Hippocampal formation (tissue), 2 donors: ENCODE measurements around the gene EFNA1.

Source experiments
- DNase-seq, 2 donors: peaks; one replicate each; lab custom pipeline; 2025; lab: John Stamatoyannopoulos, UW

The EFNA1 gene

DNA sequence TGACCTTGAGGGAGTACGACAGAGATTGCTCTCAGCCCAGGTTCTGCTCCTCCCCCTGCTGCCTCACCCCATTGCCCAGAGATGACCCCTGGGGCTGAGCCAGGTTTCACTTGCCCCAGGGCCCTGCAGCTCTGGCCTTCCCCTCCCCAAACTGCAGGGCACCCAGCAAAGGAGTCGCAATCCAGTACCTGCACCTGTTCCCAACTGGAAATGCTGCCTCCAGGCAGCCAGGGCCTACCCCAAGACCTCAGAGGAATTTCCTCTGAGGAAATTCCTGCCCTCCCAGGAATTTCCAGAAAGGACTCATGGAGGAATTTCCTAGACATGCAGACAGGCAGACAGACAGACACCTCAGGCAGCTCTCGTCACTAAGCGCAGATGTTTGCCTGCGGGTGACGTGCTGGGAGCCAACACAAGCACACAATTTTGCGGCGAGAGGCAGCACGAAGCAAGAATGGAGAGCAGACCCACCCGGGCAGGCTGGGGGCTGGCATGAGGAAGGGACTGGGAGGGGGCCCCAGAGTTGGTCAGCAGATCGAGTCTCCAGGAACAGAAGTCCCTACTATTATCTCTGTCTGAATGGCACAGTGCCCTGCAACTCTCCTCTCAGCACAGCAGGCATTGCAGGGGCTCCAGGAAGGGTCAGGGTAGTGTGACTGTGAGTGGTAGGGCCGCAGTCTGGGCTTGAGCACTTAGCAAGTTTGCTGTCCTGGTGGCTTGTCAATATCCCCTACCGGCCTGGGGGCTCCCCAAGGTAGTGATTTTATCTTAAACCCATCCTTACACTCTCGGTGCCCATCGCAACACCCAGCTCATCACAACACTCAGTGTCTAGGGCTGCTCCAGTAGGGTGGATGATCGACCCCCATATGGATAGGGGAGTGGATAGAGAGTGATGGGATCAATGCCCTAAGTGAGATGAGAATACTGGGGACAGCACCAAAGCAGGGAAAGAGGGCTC, 2.9 kb upstream of the EFNA1 start:
- no peak for DNase-seq

DNA sequence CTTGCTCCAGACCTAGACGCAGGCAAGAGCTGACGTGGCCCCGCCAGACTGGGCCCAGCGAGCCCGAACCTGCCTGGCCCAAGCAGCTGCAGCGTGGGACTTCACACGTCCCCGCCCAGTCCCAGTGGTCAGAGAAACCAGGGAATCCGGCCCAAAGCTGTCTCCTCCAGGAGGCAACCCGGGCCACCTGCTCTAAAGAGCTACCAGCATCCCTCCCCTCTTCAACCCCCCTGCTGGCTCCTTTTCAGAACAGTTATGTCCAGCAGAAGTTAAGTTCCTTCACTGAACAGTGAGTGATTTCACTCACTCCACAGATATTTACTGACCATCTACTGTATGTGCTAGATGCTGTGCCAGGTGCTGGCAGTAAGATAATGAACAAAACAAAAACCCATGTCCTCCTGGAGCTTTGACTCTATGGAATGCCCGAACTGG, 2.1 kb upstream of the EFNA1 start:
- no peak for DNase-seq

DNA sequence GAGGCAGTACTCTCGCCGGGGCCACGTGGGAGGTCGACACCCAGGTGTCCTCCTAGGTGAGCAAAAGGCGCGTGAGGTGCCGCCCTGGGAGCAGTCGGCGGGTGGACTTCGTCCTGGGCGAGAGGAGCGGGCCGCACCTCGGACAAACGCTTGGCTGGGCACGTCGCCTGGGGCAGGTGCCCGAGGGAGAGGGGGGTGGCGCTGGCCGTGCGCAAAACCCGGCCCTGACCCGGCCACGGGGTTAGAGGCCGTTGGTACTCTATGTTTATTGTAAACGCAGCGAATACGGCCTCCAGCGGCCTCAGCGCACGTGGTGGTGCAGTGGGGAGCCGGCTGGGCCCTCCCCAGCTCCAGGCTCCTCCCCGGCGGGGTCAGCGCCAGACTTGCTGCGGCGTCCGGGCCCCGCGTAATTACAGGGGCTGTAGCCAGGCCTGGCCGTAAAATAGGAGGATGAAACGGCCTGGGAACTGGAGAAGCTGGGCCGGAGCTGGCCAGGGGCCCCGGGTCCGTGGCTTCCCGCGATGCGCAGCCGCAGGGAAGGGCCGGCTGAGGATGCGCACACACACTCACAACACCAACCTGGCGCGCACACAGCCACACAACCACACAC, 1.6 kb upstream of the EFNA1 start:
- DNase-seq, result peak; percentile 68 to 79

DNA sequence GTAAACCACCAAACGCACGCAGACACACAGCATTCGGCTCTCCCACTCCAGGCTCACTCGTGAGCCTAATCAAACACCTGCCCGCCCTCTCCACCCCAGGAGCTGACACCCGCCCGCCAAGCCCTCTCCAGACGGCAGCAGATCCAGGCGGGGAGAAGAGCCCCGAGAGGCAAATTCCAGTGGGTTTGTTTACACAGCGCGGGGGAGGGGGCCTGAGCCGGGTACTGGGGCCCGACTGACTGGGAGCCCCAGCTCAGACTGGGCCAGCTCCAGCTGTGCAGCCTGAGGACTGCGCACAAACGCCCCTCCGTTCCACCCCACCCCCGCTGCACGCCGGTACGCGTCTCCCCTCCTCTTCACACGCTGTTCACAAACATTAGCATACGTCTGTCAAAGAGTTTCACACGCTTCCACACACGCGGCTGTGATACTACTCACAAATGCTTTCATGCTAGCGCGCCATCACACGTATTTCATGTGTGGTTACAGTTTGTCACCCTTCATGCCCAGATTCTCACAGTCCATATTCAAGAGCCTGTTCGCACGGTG, 1.0 kb upstream of the EFNA1 start:
- DNase-seq, result peak; percentile 62 to 78

DNA sequence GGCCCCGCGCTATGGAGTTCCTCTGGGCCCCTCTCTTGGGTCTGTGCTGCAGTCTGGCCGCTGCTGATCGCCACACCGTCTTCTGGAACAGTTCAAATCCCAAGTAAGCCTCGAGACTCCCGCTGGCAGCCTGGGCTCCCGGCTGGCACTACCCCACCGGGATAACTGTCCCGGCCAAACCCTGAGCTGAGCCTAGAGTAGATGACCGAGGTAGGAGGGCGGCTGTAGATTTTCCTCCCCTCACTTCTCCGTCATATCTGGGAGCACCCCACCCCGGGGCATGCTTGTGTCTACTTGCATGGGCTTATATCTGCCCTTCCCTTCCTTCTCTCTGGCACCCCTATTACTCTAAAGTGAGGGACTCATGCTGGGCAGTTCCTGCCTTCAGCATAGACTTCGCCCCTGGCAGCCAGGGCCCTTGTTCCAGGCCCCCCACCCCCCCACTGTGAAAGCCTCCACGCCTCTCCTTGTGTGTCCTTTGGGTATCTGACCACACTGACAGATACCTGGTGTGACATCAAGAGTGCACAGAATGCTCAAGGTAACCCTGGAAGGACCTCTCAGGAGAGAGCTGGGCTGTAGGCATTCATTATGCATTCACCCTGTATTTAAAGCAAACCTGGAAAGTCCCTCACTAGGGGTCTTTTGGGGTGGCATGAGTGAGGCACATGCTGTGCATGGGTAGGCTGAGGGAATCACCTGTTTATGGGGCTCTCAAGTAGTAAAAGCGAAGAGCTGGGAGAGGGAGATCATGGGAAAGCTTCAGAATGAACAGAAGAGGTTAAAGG, 485 bp downstream of the EFNA1 start:
- no peak for DNase-seq

DNA sequence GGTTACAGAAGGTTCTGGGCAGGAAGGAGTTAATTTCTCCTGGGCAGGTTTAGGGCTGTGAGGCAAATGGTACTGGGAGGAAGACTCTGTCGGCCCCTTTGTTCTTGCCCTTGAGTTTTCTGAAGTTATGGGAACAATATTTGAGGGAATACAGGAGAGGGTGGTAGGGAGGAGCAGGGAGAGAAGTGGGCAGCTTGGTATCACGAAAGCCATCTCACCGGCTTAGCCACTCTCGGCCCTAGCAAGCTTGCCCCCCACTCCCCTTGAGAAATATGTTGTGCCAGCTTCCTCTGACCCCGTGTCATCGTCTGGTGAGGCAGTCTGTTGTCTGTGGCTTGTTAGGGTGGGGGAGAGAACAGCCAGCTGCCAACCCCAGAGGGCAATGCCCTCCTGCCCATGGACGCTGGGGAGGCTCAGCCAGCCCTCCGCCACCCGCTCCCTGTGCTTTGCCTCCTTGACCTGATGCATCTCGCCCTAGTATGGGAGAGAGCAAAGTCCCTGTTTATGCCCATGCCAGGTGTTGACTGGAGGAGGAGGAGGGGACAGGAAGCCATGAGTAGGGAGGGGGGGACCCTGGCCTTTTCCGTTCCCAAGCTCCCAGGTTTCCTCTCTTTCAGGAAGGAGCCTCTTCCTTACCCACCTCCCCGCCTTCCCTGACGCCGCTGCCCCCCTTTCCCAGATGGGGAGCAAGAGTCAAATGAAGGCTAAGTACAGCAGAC, 1.2 kb downstream of the EFNA1 start:
- DNase-seq, result peak; percentile 23 to 31

DNA sequence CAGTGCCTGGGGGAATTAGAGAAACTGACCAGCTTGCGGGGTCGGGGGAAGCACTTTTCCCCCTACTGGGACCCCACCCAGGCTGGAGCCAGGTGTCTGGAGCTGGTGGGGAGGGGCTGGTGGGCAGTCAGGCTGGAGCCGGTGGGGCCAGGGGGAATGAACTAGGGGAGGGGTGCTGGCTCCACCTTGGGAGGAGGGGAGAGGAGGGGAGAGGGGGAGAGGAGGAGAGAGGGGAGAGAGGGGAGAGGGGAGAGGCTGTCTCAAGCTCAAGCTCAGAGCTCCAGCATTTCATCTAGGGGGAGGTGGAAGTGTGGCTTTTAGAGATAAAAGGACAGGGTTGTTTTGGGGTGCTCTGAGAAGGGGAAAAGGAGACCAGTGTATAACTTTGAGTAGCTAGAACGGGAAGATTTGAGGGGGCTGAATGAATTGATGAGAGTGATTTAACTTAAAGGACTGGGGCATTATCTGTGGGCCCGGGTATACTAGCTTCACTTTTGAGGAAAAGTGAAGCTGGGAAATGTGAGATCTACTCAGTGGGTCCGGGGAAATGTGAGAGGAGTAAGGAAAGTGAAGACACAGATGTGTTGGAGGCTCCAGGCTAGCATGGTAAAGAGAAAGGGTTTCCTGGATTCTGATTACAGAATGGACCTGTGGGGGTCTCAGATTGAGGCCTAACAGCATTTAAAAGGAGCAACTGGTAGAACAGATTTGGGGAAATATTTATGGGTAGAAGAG, 2.8 kb downstream of the EFNA1 start:
- DNase-seq, result no peak

DNA sequence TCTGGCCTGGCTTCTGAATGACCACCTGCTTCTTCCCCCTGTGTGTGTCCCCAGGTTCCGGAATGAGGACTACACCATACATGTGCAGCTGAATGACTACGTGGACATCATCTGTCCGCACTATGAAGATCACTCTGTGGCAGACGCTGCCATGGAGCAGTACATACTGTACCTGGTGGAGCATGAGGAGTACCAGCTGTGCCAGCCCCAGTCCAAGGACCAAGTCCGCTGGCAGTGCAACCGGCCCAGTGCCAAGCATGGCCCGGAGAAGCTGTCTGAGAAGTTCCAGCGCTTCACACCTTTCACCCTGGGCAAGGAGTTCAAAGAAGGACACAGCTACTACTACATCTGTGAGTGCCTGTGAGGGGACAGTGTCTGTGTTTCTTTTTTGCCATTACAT, 3.6 kb downstream of the EFNA1 start:
- DNase-seq, result no peak

DNA sequence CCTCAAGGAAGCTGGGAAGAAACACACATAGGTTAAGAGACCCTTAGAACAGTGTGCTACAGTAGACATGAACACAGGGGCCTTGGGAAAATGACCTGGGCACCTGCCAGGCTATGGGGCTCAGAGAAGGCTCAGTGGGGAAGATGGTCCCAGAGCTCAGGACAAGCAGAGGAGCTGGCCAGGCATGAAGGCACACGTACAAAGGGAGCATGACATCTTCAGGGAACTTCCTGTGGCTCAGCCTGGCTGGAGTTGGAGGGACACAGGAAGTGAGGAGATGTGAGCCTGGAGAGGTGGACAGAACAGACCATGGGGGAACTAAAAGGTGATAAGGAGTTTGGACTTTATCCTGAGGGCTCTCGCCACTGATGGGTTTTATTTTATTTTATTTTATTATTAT, 4.2 kb downstream of the EFNA1 start:
- DNase-seq, result no peak

DNA sequence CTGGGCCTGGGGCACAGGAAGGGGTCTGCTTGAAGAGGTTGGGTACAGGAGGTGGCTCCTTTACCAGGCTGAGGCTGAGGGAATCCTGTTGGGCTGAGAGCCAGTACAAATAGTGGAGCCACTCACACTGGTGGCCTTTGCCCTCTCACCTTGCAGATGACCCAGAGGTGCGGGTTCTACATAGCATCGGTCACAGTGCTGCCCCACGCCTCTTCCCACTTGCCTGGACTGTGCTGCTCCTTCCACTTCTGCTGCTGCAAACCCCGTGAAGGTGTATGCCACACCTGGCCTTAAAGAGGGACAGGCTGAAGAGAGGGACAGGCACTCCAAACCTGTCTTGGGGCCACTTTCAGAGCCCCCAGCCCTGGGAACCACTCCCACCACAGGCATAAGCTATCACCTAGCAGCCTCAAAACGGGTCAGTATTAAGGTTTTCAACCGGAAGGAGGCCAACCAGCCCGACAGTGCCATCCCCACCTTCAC, 6.2 kb downstream of the EFNA1 start:
- no peak for DNase-seq

DNA sequence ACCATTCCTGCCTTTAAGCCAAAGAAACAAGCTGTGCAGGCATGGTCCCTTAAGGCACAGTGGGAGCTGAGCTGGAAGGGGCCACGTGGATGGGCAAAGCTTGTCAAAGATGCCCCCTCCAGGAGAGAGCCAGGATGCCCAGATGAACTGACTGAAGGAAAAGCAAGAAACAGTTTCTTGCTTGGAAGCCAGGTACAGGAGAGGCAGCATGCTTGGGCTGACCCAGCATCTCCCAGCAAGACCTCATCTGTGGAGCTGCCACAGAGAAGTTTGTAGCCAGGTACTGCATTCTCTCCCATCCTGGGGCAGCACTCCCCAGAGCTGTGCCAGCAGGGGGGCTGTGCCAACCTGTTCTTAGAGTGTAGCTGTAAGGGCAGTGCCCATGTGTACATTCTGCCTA, 6.6 kb downstream of the EFNA1 start:
- DNase-seq, result no peak

DNA sequence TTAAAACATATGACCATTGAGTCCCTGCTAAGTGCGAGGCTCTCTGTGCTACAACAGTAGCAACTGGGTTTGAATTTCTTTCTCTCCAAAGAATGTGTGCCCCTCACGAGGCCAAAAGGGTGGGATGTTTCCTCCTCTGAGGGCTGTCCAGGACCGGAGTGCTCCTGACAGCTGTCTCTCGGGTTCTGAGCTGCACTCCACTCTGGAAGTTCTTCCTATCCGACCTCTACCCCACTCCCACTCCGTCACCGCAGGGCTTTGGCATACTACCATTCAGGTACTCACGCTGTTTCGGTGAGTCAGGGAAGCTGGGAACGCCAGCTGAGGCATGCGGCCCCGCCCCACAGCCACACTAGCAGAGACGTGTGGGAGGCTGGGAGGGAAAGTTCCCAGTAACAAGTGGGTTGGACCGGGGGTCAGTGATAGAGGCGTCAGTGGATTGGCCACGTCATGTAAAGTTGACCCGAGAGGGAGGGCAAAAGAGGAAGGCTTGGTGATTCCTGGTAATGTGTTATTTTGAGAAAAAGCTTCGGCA, 7.3 kb downstream of the EFNA1 start:
- peak; percentile 28 to 31 for DNase-seq

DNA sequence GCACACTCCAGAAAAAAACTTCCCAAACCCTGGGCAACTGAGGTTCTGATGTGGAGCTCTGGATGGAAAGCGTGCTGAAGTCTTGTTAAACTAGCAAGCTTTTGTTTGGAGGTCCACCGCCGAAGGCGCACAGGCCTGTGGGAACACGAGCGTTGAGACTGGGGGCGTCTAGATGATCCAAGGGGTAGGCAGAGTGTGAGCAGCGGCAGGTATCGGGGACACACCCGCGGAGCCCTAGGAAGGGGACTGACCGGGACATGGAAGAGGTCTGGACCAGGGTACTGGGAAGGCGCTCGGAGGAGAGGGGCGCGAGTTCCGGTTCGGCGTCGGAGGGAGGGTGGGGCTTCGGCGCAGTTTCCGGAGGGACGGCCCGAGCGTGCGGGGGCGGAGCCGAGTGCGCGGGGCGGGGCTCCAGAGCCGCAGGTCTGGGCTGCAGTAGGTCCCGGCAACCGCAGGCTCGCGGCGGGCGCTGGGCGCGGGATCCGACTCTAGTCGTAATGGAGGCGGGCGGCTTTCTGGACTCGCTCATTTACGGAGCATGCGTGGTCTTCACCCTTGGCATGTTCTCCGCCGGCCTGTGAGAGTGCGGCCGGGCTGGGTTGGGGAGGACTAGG, 7.8 kb downstream of the EFNA1 start, which contains the start of gene SLC50A1:
TSS of gene SLC50A1 (plus strand) at position 438 of the 614 bp plus-strand sequence. CDS start at position 498, 60 bp downstream.
- peak; percentile 77 to 90 for DNase-seq

DNA sequence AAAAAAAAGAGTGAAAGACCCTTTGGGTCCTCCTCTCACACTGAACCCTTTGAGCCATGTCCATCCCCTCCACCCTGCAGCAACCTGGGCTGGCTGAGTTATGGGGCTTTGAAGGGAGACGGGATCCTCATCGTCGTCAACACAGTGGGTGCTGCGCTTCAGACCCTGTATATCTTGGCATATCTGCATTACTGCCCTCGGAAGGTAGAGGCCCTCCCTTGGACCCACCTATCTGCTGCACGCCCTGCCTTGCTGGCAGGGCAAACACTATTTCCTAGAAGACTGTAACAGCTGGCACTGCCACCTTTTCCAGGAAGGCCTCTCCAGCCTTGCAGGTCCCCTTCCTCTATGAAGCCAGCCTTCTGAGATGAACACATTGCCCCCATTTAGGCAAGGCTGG, 9.1 kb downstream of the EFNA1 start:
- DNase-seq, result no peak

DNA sequence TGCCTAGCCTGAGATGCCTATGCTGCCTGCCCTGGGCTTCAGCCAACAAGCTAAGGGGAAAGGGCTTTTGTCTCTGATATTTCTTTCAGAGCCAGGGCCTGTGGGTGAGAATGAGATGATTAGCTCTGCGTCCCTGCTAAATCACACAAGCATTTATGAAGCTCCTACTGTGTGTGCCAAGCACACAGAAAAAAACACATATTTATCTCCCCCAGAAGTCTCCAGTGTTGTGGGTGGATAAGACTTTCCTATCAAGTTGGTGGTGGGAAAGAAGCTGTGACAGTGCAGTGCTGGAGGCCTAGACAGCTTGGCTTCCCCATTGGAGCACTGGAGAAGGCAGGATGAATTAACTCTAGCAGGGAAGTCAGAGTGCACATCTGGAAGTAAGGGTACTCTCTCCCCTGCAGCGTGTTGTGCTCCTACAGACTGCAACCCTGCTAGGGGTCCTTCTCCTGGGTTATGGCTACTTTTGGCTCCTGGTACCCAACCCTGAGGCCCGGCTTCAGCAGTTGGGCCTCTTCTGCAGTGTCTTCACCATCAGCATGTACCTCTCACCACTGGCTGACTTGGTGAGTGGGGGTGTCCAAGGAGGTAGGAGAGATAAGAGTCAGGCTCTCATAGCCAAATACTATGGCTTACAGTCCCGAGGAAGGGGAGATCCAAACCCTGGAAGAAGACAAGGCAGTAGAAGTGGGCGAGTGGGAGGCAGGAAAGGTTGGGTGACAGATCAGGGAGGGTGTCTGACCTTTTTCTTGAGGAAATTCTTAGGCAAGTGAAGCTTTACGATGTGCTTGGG, 9.7 kb downstream of the EFNA1 start:
- no peak for DNase-seq

DNA sequence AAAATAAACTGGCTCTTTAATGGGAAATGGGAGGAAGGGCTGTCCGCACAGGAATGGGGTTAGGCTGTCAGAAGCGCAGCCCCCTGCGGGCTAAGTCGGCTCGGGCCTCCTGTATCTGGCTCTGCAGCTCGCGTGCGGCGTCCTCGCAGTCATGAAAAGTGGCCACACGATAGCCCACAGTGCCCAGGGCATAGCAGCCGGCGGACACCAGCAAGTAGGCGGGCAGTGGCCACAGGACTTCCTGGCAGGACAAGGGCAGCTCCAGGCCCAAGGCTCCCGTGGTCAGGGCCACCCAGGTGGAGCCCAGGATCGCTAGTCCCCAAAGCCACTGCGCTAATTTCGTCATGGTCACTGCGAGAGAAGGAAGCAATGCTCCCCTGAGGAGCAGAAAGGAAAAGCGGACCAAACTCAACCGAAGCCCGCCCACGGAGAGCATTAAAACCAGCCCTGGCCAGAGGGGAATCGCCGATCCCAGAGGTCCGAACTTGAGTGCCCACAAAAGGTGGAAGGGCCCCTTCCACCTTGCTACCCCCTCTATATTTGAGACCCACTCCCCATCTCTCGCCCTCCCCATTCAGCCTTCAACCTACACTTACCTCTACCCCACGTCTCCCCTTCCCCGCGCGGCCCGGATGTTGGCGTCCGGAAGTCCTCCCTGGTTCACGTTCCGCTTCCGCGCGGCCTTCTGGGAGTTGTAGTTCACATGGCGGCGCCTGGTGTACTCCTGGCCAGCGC, 12.4 kb downstream of the EFNA1 start, which contains the start of gene DPM3:
TSS of gene DPM3 (minus strand) at position 637 of the 735 bp plus-strand sequence. CDS start at position 346, 291 bp downstream.
- peak; percentile 77 to 79 for DNase-seq

DNA sequence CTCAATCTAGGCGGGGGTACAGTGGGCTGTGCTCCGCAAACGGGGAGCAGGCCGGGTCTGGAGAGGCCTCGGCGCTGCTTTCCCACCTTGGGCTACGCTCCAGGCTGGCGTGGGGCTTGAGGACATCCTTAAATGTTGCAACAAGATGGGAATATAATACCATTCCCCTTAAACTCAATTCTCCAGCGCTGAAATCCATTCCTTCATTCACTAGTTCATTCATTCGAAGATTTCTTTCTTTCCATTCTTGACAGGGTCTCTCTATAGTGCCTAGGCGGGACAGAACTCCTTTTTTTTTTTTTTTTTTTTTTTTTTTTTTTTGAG, 12.9 kb downstream of the EFNA1 start:
- no peak for DNase-seq

DNA sequence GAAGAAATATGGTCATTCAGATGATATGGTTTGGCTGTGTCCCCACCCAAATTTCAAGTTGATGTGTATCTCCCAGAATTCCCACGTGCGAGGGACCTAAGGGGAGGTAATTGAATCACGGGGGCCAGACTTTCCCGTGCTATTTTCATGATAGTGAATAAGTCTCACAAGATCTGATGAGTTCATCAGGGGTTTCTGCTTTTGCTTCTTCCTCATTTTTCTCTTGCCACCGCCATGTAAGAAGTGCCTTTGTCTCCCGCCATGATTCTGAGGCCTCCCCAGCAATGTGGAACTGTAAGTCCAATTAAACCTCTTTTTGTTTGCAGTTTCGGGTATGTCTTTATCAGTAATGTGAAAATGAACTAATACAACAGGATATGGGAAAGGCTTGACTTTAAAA, 14.1 kb downstream of the EFNA1 start:
- DNase-seq, result no peak
